Neural cell (in vitro differentiated cells): ENCODE measurements around the gene NUTM2B.
"Not testable (repeated sequence)": the region's sequence is repeated elsewhere in the genome, so short reads cannot be mapped to it uniquely, and the experiment has no call there.

ENCODE experiments used
- POLR2AphosphoS5 ChIP-seq: IDR thresholded peaks from 2 replicates; pipeline ENCODE4 v1.6.1; 2012
- SMC3 ChIP-seq: fragments of 450-650 bp; conservative IDR thresholded peaks from 2 replicates; pipeline ENCODE4 v1.6.1; 2014; ENCODE audit warnings: antibody characterized with exemption, mild to moderate bottlenecking, moderate library complexity; ENCODE audit not compliant: poor library complexity
- TF ChIP-seq, protein P1 (sequence below): fragments of 450-650 bp; IDR thresholded peaks from 2 replicates; pipeline ENCODE4 v1.5.1; 2014; ENCODE audit warnings: antibody characterized with exemption, mild to moderate bottlenecking, moderate library complexity; ENCODE audit not compliant: poor library complexity, severe bottlenecking

DNA sequence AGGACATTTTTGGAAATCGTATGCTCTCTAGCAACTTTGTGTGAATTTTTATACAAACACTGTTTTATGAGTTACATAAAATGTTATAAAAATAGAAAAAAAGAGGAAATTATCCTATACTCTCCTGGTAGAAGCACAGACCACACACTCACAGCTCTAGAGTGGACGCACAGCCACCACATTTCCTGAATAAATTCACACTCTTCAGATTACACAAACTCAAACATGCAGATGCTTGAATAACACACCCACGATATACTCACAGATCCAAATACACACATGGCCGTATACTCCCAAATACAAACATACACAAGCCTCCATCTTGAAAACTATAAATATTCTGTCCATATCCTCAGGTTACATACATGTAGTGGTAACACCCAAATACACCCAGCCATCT is 14.2 kb upstream of the NUTM2B start:
- not testable (repeated sequence) for TF ChIP-seq POLR2AphosphoS5, SMC3
- TF ChIP-seq, protein P1, sequence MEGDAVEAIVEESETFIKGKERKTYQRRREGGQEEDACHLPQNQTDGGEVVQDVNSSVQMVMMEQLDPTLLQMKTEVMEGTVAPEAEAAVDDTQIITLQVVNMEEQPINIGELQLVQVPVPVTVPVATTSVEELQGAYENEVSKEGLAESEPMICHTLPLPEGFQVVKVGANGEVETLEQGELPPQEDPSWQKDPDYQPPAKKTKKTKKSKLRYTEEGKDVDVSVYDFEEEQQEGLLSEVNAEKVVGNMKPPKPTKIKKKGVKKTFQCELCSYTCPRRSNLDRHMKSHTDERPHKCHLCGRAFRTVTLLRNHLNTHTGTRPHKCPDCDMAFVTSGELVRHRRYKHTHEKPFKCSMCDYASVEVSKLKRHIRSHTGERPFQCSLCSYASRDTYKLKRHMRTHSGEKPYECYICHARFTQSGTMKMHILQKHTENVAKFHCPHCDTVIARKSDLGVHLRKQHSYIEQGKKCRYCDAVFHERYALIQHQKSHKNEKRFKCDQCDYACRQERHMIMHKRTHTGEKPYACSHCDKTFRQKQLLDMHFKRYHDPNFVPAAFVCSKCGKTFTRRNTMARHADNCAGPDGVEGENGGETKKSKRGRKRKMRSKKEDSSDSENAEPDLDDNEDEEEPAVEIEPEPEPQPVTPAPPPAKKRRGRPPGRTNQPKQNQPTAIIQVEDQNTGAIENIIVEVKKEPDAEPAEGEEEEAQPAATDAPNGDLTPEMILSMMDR = not testable (repeated sequence)
